Suppressor macrophage treated with lipopolysaccharide for 4 hours (primary cell): ENCODE data around the gene TM9SF2.

Experiments used
- DNase-seq: peaks from one replicate; pipeline ENCODE4 v3.0.0-alpha.2; 2020

The TM9SF2 gene

DNA sequence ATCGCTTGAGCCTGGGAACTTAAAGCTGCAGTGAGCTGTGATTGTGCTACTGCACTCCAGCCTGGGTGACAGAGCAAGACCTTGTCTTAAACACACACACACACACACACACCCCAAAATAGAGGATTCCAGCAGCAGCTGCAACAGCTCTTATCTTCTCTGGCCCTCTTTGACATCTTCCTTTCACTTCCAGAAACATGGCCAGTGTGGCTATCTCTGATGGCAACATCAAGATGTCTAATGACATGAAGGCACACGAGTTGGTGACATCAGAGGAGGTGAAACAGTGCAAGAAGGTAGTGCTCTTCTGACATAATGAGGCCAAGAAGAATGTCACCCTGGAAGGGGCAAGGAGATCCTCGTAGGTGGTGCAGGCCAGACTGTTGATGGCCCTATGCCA lies 81.2 kb downstream of the TM9SF2 start:
- no peak for DNase-seq

DNA sequence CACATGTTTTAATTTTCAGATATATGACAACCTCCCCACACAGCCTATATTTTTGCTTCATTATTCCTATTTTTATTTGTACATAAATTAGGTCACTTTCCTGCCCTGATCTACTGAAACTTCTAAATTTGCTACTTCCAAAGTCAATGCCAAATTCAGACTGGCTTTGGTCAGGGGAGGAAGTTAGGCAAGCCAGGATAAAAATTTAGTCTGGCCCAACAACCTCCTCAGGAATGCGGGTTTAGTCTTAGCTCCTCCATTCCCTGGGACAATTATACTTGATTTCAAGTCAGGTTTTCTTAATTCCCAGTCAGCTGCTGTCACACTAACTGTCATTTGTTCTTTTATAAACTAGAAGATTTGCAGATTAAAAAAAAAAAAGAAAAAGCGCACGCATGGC lies 84.3 kb downstream of the TM9SF2 start:
- no peak for DNase-seq

DNA sequence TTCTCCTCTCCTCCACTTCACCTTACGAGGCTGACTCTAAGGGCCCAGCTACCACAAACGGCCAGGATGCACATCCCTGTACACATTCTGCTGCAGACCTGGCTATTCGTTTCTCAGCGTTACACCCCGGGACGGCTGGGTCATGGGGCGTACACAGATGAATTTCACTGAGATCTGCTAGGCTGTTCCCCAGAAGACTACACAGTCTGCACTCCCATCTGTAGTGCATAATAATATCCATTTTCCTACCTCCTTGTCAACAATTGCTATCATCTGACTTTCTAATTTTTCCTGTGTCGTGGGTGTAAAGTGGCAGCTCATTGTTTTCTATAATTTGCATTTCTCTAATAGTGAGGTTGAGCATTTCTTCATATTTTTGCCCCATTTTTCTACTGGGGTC lies 85.7 kb downstream of the TM9SF2 start:
- no peak for DNase-seq

DNA sequence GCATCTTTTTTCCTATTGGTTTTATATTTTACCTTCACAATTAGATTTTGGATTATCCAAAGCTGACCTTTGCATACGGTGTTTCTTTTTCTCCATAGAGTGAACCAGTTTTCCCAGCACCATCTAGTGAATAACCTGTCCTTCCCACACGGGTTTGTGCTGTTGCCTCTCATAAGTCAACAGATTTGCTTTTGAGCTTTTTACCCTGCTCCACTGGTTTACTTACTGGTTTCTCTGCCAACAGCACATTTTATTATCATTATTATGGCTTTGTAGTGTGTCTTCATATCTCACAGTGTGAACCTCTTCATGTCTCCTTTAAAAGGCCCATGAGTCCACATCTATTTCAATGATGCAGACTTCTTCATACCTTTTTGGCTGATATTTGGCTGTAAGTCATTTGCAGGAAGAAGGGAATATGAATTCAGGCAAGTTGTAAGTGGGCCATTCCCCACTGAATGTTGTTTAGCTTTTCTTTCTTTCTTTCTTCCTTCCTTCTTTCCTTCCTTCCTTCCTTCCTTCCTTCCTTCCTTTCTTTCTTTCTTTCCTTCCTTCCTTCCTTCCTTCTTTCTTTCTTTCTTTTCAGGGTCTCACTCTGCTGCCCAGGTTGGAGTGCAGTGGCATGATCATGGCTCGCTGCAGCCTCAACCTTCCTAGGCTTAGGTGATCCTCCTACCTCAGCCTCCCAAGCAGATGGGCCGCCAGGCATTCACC lies 86.8 kb downstream of the TM9SF2 start:
- no peak for DNase-seq

DNA sequence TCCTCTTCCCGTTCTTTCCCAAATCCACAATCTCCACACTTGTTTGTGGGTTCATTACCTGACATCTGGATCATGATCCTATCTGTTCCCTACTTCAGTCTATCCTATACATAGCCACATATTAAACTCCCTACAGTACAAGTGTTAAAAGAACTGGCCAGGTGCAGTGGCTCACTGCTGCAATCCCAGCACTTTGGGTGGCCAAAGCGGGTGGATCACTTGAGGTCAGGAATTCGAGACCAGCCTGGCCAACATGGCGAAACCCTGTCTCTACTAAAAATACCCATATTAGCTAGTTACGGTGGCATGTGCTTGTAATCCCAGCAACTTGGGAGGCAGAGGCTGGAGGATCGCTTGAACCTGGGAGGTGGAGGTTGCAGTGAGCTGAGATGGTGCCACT lies 88.3 kb downstream of the TM9SF2 start:
- DNase-seq = no peak

DNA sequence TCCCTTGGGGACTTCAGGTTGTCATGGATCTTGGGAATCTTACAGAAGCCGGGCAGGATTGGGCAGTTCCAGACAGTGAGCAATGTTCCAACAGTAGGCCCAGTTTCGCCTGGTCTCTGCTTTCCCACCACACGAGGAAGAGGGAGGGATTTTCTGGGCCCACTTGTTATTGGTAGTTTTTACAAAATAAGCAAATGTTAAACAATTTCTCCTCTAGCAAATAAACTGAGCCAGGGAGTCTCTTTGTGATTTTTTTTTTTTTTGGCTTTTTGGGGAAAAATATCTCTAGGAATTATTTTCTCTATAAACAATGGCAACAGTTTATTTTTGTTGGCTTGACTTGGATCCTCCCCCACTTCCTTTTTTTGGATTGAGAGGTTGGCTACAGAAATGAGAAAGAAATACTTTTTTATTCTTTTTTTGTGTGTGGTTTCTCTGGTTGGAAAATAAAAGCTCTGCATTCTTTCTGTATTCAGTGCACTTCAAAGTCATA lies 89.3 kb downstream of the TM9SF2 start:
- DNase-seq = no peak

DNA sequence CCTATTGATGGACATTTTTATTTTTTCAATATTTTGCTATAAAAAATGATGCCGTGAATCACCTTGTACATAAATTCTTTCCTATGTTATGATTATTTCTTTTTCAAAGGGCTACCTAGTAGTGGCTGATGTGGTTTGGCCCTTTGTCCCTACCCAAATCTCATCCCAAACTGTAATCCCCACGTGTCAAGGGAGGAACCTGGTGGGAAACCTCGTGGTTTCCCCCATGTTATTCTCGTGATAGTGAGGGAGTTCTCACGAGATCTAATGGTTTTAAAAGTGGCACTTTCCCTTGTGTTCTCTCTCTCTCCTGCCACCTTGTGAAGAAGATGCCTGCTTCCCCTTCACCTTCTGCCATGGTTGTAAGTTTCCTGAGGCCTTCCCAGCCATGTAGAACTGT lies 94.9 kb downstream of the TM9SF2 start:
- DNase-seq = no peak

DNA sequence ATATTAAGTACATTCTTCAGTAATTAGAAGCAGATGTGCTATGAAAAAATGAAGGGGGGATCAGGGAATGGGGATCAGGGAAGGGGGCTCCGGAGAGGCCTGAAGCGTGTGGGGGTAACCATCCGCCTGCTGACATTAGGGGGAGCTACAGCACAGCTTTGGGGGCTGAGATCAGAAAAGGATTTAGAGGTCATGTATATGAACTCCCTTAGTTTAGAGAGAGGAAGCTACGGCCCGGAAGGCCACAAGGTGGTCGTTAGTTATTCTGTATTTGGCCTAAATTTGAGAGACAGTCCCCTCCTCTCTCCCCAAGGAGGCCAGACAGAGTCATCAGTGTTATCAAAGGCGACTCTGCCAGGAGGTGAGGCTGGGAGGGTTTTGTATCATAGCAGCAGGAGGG lies 99.0 kb downstream of the TM9SF2 start:
- no peak for DNase-seq

DNA sequence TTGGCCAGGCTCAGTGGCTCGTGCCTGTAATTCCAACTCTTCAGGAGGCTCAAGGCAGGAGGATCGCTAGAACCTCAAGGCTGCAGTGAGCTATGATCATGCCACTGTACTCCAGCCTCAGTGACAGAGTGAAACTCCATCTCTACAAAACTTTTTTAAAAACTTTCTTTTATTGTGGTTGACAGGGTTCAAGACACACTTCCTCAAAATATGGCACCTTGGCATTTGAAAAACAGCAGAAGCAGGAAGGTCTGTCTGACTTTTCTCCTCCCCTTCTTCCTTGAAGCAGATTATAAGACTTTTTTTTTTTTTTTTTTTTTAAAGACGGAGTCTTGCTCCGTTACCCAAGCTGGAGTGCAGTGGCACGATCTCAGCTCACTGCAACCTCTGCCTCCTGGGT lies 100.3 kb downstream of the TM9SF2 start:
- no peak for DNase-seq

DNA sequence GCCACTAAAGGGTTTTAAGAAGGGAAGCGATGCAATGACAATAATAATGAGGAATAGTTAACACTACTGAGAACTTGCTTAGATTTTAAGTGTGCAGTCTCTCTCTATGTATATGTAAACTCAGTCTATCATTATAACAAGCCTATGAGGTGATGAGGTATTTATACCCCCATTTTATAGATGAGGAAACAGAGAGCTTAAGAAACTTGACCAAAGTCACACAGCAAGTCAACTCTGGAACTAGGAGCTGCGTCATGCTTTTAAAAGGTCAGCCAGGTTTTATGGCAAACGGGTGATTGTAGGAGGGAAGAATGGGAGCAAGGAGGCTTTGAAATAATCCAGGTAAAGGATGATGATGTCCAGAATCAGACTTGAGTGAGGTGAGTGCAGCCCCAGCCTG lies 103.4 kb downstream of the TM9SF2 start:
- DNase-seq = no peak

DNA sequence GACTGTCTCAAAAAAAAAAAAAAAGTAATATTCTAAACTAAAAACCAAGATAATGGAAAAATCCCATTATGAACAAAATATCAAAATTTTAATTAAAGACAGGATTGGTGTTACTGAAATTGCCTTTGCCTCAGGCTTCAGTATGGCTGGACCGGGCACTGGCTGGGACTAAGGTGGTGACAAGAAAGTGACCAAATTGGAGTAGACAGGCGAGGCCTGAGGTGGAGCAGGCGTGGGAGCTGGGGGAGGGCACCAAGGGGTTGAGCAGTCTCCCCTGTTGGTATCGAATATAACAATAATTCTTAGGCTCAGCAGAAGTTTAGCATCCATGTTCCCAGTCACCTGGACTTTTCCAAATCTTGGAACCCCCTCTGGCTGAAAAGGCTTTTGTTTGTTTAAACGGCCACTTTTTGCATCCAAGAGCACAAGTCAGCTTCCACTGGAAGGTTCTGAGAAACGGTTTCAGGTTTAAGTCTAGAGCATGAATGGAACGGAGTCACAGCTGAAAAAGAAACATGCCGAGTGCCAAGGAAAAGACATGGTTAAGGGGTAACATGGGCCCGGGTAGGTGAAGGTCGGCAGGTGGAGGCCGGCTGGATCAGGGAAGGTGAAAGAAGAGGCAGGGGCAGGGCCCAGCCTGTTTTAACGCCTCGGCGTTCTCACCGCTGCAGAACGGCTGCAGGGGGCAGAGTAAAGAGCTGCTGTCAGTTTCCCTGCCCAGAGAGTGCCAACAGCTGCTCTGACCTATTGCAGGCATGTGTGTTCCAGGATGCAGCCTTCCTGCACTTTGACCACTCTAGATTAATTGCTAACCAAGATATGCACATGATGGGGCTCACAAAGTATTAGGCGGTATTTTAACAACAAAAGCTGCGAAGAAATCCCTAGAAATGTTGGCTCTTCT lies 104.4 kb downstream of the TM9SF2 start:
- DNase-seq = peak; percentile 30

DNA sequence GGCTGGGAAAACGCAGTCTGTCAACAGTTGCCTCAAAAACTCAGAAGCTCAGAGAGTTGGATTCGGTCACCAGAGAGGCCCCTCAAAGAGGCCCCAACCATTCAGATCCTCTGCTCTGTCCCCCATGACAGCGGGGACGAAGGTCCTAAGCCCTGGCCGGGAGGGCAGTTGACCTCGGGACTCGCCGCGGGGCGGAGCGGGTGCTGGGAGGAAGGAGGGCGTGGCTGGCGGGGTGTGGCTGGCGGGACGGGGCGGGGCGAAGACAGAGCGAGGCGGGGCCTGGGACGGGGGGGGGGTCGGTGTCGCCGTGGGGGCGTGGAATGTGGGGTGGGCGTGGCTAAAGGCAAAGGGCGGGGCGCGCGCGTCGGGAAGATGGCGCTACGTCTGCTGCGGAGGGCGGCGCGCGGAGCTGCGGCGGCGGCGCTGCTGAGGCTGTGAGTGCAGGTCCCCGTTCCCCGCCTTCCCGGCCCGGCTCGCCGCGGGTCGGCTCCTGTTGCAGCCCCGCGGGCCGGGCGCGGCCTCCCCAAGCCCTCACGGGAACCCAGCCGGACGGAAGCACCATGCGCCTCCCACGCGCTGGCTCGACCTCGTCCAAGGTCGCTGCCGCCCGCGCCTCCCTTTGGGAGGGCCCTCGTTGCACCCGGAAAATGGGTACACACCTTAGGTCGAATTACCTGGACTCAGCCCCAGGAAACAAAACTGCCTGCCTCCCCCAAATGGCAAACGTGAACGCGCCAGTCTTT lies 105.2 kb downstream of the TM9SF2 start, which contains the start of gene CLYBL:
Gene CLYBL (plus strand): TSS at position 367 of the 743 bp plus-strand sequence.
- peak; percentile 95 for DNase-seq

DNA sequence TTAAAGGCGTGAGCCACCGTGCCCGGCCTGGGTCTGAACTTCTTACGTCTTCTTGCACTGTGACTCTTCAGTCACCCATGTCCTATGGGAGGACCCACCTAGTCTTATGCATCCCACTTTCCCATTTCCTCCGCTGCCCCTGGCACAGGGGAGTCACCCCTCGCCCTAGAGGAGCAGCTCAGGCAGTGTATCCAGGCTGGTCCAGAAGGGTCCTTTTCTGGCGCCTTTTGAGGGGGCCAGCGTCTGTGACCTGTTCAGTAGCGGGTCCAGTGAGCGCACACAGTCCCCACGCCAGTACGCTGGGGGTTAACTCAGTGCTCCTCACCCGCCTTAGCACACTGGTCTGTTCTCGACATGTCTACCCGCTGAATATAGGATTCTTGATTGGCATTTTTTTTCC lies 107.1 kb downstream of the TM9SF2 start:
- DNase-seq = no peak

DNA sequence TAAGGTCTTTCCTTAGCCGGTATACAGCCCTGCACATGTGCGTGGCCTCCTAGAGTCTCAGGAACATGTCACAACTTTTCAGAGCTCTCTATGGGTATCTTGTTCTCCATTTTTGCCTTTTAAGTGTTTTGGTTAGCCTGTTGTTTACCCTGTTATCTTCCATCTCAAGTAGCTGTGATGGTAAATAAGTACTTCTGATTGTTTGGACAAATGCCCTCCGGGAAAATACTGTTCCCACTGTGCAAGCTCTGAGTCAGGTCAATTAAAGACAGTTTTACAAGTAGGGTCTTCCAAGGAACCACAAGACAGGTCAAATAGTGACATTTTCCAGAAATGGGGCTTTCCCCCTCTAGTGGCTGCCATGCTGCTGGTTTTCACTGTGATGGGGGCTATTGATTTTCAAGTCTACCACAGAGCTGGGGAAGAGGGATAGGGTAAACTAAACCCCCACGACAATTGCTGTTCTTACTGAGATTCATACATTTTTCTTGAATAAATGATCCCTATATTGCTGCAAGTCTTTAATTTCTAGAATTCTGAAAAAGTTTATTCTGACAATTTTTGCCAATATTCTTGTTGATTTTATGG lies 109.5 kb downstream of the TM9SF2 start:
- no peak for DNase-seq
